Right lobe of liver (tissue), 6 donors: ENCODE data around the gene GSTM4. TPM values are rescaled to one million over a fixed set of nuclear protein-coding genes. Genes with fewer than 3 reads are reported as not detected.
A peak's percentile ranks its signal among the peaks of the same experiment; 100 is the strongest.

Experiments
- ATAC-seq, 4 donors: fragments of 200-7000 bp; cut with Tn5 transposase; one replicate each; pipeline ENCODE4 v1.9.1; 2020; ENCODE audit warnings: mild to moderate bottlenecking in 4 of 4, moderate library complexity in 4 of 4
- DNase-seq, 3 donors: peaks; one replicate each; pipeline ENCODE4 v3.0.0-alpha.2; 2020
- H3K27ac ChIP-seq, 3 donors: fragments of 200-600 bp; one replicate each; pipeline ENCODE4 v1.8.0; 2022
- H3K27me3 ChIP-seq, 2 donors: fragments of 200-600 bp; one replicate each; pipeline ENCODE4 v1.8.0; 2022
- H3K36me3 ChIP-seq, 4 donors: fragments of 200-600 bp; sonication (generic) in 1 of 4; one replicate each; pipeline versions ENCODE4 v1.5.1 to v1.8.0; 2017 to 2022; ENCODE audit warnings: control low read depth in 1 of 4
- H3K4me1 ChIP-seq, 4 donors: fragments of 200-600 bp; sonication (generic) in 1 of 4; one replicate each; pipeline versions ENCODE4 v1.5.1 to v1.8.0; 2017 to 2022; ENCODE audit warnings: control low read depth in 1 of 4
- H3K4me3 ChIP-seq, 3 donors: fragments of 200-600 bp; one replicate each; pipeline ENCODE4 v1.8.0; 2022
- H3K9me3 ChIP-seq, 4 donors: fragments of 200-600 bp; sonication (generic) in 1 of 4; one replicate each; pipeline versions ENCODE4 v1.5.1 to v1.8.0; 2017 to 2022; ENCODE audit warnings: control low read depth in 1 of 4
- CTCF ChIP-seq, 4 donors: fragments of 200-600 bp in 3 of 4; fragments of 450-650 bp in 1 of 4; IDR thresholded peaks; one replicate each; pipeline versions ENCODE4 v1.5.1 to v1.8.0; 2016 to 2022; ENCODE audit warnings: antibody characterized with exemption in 4 of 4, mild to moderate bottlenecking in 2 of 4
- POLR2A ChIP-seq: fragments of 450-650 bp; IDR thresholded peaks from one replicate; pipeline ENCODE4 v1.6.1; 2017; ENCODE audit warnings: antibody characterized with exemption, mild to moderate bottlenecking
- WGBS: methylation state at CpG from one replicate; pipeline ENCODE4 v1.1.6; 2018; ENCODE audit warnings: low coverage, low lambda C conversion rate; ENCODE audit not compliant: insufficient coverage; ENCODE audit errors: missing lambda C conversion rate; 5-methylcytosine and 5-hydroxymethylcytosine counted together
- intact Hi-C, 2 donors: fragments of 100-400 bp; cut with DNase I; formaldehyde crosslinking; loops; one replicate each; pipeline versions ENCODE4 v1.11.2 to v1.14.1; 2022
- long read RNA-seq: library from polyadenylated mRNA; unstranded; transcript quantifications from one replicate; pipeline ENCODE4 v2.0.0, GENCODE V29; 2019
- total RNA-seq, 6 experiments: library from RNA; depleted of rRNA in 2 of 6; stranded (reverse); fragments of >200 nt in 2 of 6; fragmentation: NEBNext Ultra II Directional in 3 of 6; extraction: Animal tissue kit (Norgen Biotek cat#: 25700) in 3 of 6; gene quantifications; one replicate each; pipeline versions ENCODE4 v1.1.0 to v1.2.4, GENCODE V29; 2016 to 2023
- donor health status: DM: no; HTN: yes; CAD: no.
- donor health status: DM: no; HTN: no; CAD: no.
- donor health status: DM: no; HTN: no; CAD: no.
- donor health status: DM: no; HTN: yes; CAD: no.
- donor health status: DM: no; HTN: yes; CAD: no.

GSTM4 gene
- total RNA-seq, result 10 to 100 TPM; 18.5 to 32.1 (median 23.8) TPM
- long read RNA-seq, partial matches to known transcripts, result 1 of 6 reads
- long read RNA-seq, other reads (novel, unspliced or antisense), result 2 of 6 reads

- peak; percentile 96 to 97 (median 96) for ATAC-seq
- TF ChIP-seq POLR2A, result peak; percentile 52
- no peak for TF ChIP-seq CTCF (IDR thresholded peaks at IDR 0.05)
Measured at GRCh38 chr1:109655615-109656519, at the start of gene GSTM4. Gene GSTM4, plus strand, starts transcription at chr1:109656099. Its CDS starts 291 bp downstream, at chr1:109656390.

DNA sequence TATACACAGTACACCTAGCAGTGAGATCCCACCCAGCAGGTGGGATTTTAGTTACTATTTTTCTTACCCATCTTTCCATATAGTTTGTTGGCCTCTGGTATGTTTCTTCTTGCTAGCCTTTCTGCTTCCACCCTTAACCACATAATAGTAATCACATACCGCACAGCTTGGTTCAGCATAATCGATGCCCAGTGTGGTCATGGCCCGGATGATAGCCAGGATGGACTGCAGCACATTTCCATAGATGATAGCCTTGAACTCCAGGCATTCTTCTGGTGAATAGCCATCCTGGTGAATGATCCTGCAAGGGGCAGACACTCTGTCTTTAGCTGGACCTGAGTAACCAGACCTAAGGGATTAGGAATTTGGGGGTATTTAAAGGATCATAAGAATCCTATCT lies 46.0 kb upstream of the GSTM4 start:
- H3K4me1 ChIP-seq, result peaks cover 0 to under 1% (median 0%) of the 10 kb centered on the region in 4 donors
- H3K27ac ChIP-seq, result no peak overlapping the region
- no peak overlapping the region for H3K4me3 ChIP-seq
- no peaks in the 10 kb centered on the region for H3K27me3 ChIP-seq
- no peaks in the 10 kb centered on the region for H3K9me3 ChIP-seq
- no peak for DNase-seq
- no peaks in the 10 kb centered on the region for H3K36me3 ChIP-seq
- TF ChIP-seq CTCF (IDR thresholded peaks at IDR 0.05), result no peak
- no peak for TF ChIP-seq POLR2A
- intact Hi-C loops, result no loop called here
- no peak for ATAC-seq
- 100% methylated on average over 1 of the region's 3 CpGs for WGBS

More at GRCh38 chr1:109655615-109656519, at the start of gene GSTM4:
- Histone ChIP-seq H3K27me3 (no peaks in the 10 kb centered on the region), H3K4me1 (peaks cover 0 to 5% (median 0%) of the 10 kb centered on the region in 4 donors), H3K4me3 (peak within 1 kb of the TSS; percentile 68 to 88 (median 79)), H3K9me3 (no peaks in the 10 kb centered on the region), H3K27ac (peak within 1 kb of the TSS; percentile 62 to 80 (median 64)), H3K36me3 (no peaks in the 10 kb centered on the region)
- intact Hi-C loops, result no loop called here
- WGBS, result under 1% methylated on average over 39 of the region's 54 CpGs
- DNase-seq, result peak; percentile 88 to 90 (median 89)

DNA sequence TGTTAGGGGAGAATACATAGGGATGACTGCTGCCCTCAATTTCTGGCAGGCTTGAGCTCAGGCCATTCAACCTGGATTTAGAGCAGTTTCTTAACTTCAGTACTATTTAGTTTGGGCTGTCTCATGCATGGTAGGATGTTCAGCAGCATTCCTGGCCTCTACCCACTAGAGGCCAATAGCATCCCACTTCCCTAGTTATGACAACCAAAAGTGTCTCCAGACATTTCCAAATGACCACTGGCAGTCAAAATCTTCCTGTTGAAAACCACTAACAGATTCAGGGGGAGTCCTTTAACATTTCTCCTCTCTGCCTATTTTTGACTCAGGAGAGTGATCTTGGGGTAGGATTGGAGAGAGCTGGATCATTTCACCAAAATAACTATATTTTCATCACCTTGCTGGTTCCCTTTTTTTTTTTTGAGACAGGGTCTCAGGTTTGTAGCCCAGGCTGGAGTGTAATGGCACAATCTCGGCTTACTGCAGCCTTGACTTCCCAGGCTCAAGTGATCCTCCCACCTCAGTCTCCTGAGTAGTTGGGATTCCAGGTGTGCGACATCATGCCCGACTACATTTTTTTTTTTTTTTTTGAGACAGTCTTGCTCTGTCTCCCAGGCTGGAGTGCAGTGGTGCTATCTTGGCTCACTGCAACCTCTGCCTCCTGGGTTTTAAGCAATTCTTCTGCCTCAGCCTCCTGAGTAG lies 45.1 kb upstream of the GSTM4 start:
- no peaks in the 10 kb centered on the region for H3K9me3 ChIP-seq
- no peaks in the 10 kb centered on the region for H3K27me3 ChIP-seq
- TF ChIP-seq CTCF (IDR thresholded peaks at IDR 0.05) (no peak), POLR2A (no peak)
- 85% methylated on average over 3 of the region's 3 CpGs for WGBS
- no peaks in the 10 kb centered on the region for H3K36me3 ChIP-seq
- no peak for DNase-seq
- no peak overlapping the region for H3K4me3 ChIP-seq
- ATAC-seq, result no peak
- intact Hi-C loops, result no loop called here
- H3K4me1 ChIP-seq, result peaks cover 0 to 4% (median 0%) of the 10 kb centered on the region in 4 donors
- no peak overlapping the region for H3K27ac ChIP-seq

DNA sequence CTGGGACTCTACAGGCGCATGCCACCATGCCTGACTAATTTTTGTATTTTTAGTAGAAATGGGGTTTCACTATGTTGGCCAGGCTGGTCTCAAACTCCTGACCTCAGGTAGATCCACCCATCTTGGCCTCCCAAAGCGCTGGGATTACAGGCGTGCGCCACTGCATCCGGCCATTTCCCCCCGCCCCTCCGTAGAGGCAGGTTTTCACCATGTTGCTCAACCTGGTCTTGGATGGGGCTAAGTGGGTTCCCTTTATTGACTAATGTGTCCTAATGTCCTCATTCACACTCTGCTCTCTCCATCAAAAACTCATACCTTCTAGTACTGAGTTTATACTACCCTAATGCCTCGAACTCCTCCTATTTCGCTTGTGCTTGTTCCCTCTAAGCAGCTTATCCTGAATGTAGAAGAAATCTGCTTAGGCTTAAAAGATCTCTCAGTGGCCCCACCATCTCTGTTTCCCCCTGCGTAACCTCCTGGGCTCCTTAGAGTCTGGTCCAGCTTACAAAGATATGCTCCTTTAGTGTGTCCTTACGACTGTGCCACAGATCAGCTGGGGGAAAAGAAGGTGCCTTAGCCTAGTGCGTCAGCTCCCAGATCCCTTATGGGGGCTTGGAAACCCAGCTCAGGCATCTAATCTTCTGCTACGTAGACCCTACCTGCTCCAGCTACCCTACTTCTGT lies 44.5 kb upstream of the GSTM4 start:
- intact Hi-C loops, result no loop called here
- whole genome bisulfite sequencing, result 91% methylated on average over 13 of the region's 13 CpGs
- Histone ChIP-seq H3K36me3 (no peaks in the 10 kb centered on the region), H3K4me3 (no peak overlapping the region), H3K9me3 (no peaks in the 10 kb centered on the region), H3K27ac (no peak overlapping the region), H3K27me3 (no peaks in the 10 kb centered on the region), H3K4me1 (peaks cover 0 to 5% (median 0%) of the 10 kb centered on the region in 4 donors)
- DNase-seq, result no peak
- TF ChIP-seq CTCF (IDR thresholded peaks at IDR 0.05) (no peak), POLR2A (no peak)
- ATAC-seq, result no peak
